ENCODE measurements around the gene ERCC6L. TPM values are rescaled to one million over a fixed set of nuclear protein-coding genes. Genes with fewer than 3 reads are reported as not detected.
A peak's percentile ranks its signal among the peaks of the same experiment; 100 is the strongest.

Gene ERCC6L, protein sequence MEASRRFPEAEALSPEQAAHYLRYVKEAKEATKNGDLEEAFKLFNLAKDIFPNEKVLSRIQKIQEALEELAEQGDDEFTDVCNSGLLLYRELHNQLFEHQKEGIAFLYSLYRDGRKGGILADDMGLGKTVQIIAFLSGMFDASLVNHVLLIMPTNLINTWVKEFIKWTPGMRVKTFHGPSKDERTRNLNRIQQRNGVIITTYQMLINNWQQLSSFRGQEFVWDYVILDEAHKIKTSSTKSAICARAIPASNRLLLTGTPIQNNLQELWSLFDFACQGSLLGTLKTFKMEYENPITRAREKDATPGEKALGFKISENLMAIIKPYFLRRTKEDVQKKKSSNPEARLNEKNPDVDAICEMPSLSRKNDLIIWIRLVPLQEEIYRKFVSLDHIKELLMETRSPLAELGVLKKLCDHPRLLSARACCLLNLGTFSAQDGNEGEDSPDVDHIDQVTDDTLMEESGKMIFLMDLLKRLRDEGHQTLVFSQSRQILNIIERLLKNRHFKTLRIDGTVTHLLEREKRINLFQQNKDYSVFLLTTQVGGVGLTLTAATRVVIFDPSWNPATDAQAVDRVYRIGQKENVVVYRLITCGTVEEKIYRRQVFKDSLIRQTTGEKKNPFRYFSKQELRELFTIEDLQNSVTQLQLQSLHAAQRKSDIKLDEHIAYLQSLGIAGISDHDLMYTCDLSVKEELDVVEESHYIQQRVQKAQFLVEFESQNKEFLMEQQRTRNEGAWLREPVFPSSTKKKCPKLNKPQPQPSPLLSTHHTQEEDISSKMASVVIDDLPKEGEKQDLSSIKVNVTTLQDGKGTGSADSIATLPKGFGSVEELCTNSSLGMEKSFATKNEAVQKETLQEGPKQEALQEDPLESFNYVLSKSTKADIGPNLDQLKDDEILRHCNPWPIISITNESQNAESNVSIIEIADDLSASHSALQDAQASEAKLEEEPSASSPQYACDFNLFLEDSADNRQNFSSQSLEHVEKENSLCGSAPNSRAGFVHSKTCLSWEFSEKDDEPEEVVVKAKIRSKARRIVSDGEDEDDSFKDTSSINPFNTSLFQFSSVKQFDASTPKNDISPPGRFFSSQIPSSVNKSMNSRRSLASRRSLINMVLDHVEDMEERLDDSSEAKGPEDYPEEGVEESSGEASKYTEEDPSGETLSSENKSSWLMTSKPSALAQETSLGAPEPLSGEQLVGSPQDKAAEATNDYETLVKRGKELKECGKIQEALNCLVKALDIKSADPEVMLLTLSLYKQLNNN
- total RNA-seq (0.16 TPM), polyA plus RNA-seq (ENCODE audit: insufficient read depth, low read depth, low replicate concordance) (not detected)
- long read RNA-seq, donor 1, full-length matches to known transcripts, result 1 of 1 reads
- long read RNA-seq, donor 1, partial matches to known transcripts, result 0 of 1 reads
- long read RNA-seq, donor 1, other reads (novel, unspliced or antisense), result 0 of 1 reads
- long read RNA-seq, donor 2, full-length matches to known transcripts, result 1 of 1 reads
- long read RNA-seq, donor 2, partial matches to known transcripts, result 0 of 1 reads
- long read RNA-seq, donor 2, other reads (novel, unspliced or antisense), result 0 of 1 reads
- long read RNA-seq, donor 3, full-length matches to known transcripts, result 1 of 1 reads
- long read RNA-seq, donor 3, partial matches to known transcripts, result 0 of 1 reads
- long read RNA-seq, donor 3, other reads (novel, unspliced or antisense), result 0 of 1 reads
- long read RNA-seq, donor 4, full-length matches to known transcripts, result 2 of 2 reads
- long read RNA-seq, donor 4, partial matches to known transcripts, result 0 of 2 reads
- long read RNA-seq, donor 4, other reads (novel, unspliced or antisense), result 0 of 2 reads
- long read RNA-seq, donor 5, result 0 reads
- long read RNA-seq, donor 6, full-length matches to known transcripts, result 2 of 2 reads
- long read RNA-seq, donor 6, partial matches to known transcripts, result 0 of 2 reads
- long read RNA-seq, donor 6, other reads (novel, unspliced or antisense), result 0 of 2 reads
- long read RNA-seq, donor 7, result 0 reads
- long read RNA-seq, donor 8, full-length matches to known transcripts, result 2 of 2 reads
- long read RNA-seq, donor 8, partial matches to known transcripts, result 0 of 2 reads
- long read RNA-seq, donor 8, other reads (novel, unspliced or antisense), result 0 of 2 reads
- long read RNA-seq, donor 9, result 0 reads
- long read RNA-seq, donor 10, result 0 reads

- TF ChIP-seq CTCF (IDR thresholded peaks at IDR 0.05; ENCODE audit: borderline replicate concordance, extremely low read depth, insufficient read depth), result no peak
- no peak within 1 kb of the TSS for H3K27ac ChIP-seq (ENCODE audit: low read depth in 2 of 2, low read length in 2 of 2)
- H3K36me3 ChIP-seq (ENCODE audit: control insufficient read depth in 2 of 3, insufficient read depth in 3 of 3, low read length in 3 of 3), result no peaks in the 10 kb centered on the region
- DNase-seq (peak; percentile 92 to 96 (median 94)), FAIRE-seq (no peak)
- peak within 1 kb of the TSS; percentile 39 to 75 (median 41) for H3K4me3 ChIP-seq (ENCODE audit: low read length in 3 of 3)
- intact Hi-C loops (cut with DNase I), result no loop called here
- no peaks in the 10 kb centered on the region for H3K27me3 ChIP-seq (ENCODE audit: control insufficient read depth, insufficient read depth, low read length)
- H3K9ac ChIP-seq (ENCODE audit: low read length in 3 of 3), result peak within 1 kb of the TSS in 2 of 3 donors; percentile 5 to 47
- H3K9me3 ChIP-seq (ENCODE audit: control insufficient read depth in 2 of 3, insufficient read depth in 1 of 3, low read length in 3 of 3), result no peaks in the 10 kb centered on the region
- no peaks in the 10 kb centered on the region for H3K4me1 ChIP-seq (ENCODE audit: control insufficient read depth in 2 of 3, insufficient read depth in 2 of 3, low read depth in 1 of 3, low read length in 3 of 3)
Measured at GRCh38 chrX:72238721-72239475, at the start of gene ERCC6L. Gene ERCC6L, minus strand, starts transcription at chrX:72239027. Its CDS starts 116 bp downstream, at chrX:72238911.

DNA sequence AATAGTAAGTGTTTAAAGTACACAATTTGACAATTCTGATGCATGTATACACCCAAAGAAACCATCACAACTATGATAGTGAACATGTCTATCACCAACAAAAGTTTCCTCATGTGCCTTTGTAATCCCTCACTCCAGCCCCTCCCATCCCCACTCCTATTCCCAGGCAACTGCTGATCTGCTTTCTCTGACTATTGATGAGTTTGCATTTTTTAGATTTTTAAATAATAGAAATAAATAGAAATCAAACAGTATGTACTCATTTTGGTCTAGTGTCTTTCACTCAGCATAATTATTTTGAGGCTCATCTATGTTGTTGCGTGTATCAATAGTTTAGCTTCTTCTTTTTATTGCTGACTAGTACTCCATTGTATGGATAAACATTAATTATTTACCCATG is 43.5 kb upstream of the ERCC6L start:
- no peak for FAIRE-seq
- Histone ChIP-seq H3K36me3 (ENCODE audit: control insufficient read depth in 2 of 3, insufficient read depth in 3 of 3, low read length in 3 of 3) (no peaks in the 10 kb centered on the region), H3K27me3 (ENCODE audit: control insufficient read depth, insufficient read depth, low read length) (peaks cover 7% of the 10 kb centered on the region), H3K27ac (ENCODE audit: low read depth in 2 of 2, low read length in 2 of 2) (no peak overlapping the region), H3K4me1 (ENCODE audit: control insufficient read depth in 2 of 3, insufficient read depth in 2 of 3, low read depth in 1 of 3, low read length in 3 of 3) (no peaks in the 10 kb centered on the region), H3K9ac (ENCODE audit: low read length in 3 of 3) (no peak overlapping the region), H3K9me3 (ENCODE audit: control insufficient read depth in 2 of 3, insufficient read depth in 1 of 3, low read length in 3 of 3) (no peaks in the 10 kb centered on the region), H3K4me3 (ENCODE audit: low read length in 3 of 3) (no peak overlapping the region)
- no peak for TF ChIP-seq CTCF (IDR thresholded peaks at IDR 0.05; ENCODE audit: borderline replicate concordance, extremely low read depth, insufficient read depth)
- intact Hi-C loops (cut with DNase I), result no loop called here
- DNase-seq, result no peak

Data from kidney (tissue), 22 donors.